Measurements from ENCODE around the gene SCAF1.
A peak's percentile ranks its signal among the peaks of the same experiment; 100 is the strongest.

SCAF1 gene

DNA sequence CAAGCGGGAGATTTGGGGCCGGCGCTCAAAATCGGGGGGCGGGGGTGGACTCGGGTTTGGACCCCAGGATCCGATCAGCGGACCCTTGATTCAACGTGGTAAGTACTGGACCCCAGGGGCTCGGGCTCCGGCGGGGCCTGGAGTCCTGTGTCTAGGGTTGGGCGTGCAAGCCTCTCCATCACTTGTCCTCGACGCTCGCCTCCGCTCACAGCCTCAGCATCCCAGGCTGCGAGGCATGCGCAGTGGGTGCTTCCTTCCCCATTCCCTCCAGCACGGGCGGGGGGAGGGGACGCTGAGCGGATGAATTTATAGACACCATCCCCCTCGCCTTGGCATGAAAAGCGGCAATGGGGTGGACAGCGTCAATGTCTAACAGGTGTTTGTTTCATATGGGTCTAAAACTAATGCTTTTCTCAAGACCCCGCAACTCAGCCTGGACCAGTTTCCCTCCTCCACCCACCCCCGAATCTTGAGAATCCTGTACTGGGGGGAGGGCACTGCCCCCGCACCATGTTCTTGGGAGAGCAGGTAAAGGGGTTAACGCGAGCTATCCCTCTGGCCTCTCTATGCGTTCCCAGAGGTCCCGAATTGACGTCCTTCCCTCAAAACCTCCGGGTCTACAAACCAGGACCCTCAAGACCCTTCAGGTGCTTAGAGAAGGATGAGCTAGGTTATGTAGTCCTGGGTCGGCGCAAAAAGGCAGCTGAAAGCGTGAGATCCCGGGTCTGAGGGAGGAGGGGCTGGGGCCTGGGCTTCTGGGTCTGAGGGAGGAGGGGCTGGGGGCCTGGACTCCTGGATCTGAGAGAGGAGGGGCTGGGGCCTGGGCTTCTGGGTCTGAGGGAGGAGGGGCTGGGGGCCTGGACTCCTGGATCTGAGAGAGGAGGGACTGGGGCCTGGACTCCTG, 49.5 kb downstream of the SCAF1 start:
- peak; percentile 52 for ATAC-seq
- no peaks in the 10 kb centered on the region for H3K9me3 Mint-ChIP-seq
- H3K27me3 Mint-ChIP-seq: peaks cover 29% of the 10 kb centered on the region
- peaks cover 53% of the 10 kb centered on the region for H3K4me1 Mint-ChIP-seq
- peak overlapping the region; percentile 84 to 90 for H3K4me3 Mint-ChIP-seq
- H3K27ac Mint-ChIP-seq: no peak overlapping the region
- no peak for DNase-seq

DNA sequence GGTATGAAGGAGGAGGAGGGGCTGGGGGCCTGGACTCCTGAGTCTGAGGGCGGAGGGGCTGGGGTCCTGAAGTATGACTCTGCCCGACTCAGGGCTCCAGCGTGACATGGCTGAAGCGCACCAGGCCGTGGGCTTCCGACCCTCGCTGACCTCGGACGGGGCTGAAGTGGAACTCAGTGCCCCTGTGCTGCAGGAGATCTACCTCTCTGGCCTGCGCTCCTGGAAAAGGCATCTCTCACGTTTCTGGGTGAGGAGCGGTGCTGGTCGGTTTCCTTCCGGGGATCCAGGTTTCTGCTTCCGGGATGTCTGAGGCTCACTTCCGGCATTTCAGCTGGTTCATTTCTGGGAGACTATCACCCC, 50.1 kb downstream of the SCAF1 start:
- no peak for ATAC-seq
- Mint-ChIP-seq H3K4me3 (no peak overlapping the region), H3K27ac (no peak overlapping the region), H3K4me1 (peaks cover 49% of the 10 kb centered on the region), H3K9me3 (no peaks in the 10 kb centered on the region), H3K27me3 (peaks cover 29% of the 10 kb centered on the region)
- DNase-seq: no peak

DNA sequence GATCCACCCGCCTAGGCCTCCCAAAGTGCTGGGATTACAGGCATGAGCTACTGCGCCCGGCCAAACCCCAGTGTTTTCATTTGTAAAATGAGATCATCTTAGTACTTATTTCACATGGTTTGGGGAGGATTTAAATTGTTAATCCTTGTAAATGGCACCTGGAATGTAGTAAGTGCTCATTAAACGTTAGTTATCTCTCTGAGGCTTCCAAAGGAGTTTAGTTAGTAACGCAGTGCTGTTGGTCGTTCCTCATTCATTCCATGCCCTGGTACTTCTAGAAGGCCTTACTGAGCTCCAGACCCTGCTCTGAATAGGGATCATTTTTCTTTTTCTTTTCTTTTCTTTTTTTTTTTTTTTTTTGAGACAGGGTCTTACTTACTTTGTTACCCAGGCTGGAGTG, 54.1 kb downstream of the SCAF1 start:
- H3K4me1 Mint-ChIP-seq: peaks cover 12% of the 10 kb centered on the region
- no peaks in the 10 kb centered on the region for H3K9me3 Mint-ChIP-seq
- H3K27me3 Mint-ChIP-seq: peaks cover 31% of the 10 kb centered on the region
- H3K4me3 Mint-ChIP-seq: no peak overlapping the region
- H3K27ac Mint-ChIP-seq: no peak overlapping the region
- DNase-seq (no peak), ATAC-seq (no peak)

DNA sequence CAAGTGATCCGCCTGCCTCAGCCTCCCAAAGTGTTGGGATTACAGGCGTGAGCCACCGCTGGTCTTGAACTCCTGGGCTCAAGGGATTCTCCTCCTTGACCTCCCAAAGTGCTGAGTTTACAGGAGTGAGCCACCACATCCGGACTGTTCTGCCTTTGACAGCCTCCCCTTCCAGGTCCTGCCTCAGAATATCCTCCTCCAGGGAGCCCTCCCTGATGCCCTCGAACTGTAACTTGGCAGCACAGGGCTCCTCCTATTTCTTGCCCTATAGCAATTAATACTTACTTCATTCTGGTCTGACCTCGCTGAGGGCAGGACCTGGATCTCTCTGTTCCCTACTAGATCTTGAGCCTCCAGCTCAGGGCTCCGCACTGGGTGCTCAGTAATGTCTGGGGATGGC, 54.9 kb downstream of the SCAF1 start:
- DNase-seq (no peak), ATAC-seq (no peak)
- peaks cover 5% of the 10 kb centered on the region for H3K4me1 Mint-ChIP-seq
- H3K4me3 Mint-ChIP-seq: no peak overlapping the region
- peaks cover 29% of the 10 kb centered on the region for H3K27me3 Mint-ChIP-seq
- no peaks in the 10 kb centered on the region for H3K9me3 Mint-ChIP-seq
- no peak overlapping the region for H3K27ac Mint-ChIP-seq

DNA sequence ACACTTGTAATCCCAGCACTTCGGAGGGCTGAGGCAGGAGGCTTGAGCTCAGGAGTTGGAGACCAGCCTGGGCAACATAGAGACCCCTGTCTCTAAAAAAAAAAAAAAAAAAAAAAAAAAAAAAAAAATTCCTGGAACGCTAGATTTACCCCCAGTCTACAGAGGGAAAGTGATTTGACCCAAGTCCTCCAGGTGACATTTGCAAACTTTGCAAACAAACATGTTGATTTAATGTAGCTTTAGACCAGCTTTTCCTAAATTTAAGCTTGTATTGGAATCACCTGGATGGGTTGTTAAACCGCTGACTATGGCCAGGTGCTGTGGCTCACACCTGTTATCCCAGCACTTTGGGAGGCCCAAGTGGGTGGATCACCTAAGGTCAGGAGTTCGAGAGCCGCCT, 57.4 kb downstream of the SCAF1 start:
- no peak for ATAC-seq
- no peak overlapping the region for H3K27ac Mint-ChIP-seq
- H3K4me1 Mint-ChIP-seq: no peaks in the 10 kb centered on the region
- DNase-seq: no peak
- H3K9me3 Mint-ChIP-seq: no peaks in the 10 kb centered on the region
- H3K4me3 Mint-ChIP-seq: no peak overlapping the region
- peaks cover 34% of the 10 kb centered on the region for H3K27me3 Mint-ChIP-seq

DNA sequence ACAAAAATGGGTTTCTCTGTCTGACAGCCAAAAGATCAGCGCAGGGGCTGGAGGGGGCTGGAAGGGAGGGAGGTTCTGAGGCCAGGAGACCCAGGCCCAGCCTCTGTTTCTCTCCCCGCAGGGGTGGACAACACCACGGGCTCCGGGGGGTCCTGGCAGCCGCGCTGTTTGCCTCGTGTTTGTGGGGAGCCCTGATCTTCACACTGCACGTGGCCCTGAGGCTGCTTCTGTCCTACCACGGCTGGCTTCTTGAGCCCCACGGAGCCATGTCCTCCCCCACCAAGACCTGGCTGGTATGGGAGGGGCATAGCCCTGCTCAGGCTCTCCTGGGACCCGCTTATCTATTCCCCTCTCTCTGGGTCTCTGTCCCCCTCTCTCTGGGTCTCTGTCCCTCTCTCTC, 58.6 kb downstream of the SCAF1 start:
- Mint-ChIP-seq H3K4me1 (no peaks in the 10 kb centered on the region), H3K4me3 (no peak overlapping the region), H3K27me3 (peaks cover 34% of the 10 kb centered on the region), H3K27ac (no peak overlapping the region), H3K9me3 (no peaks in the 10 kb centered on the region)
- ATAC-seq (peak; percentile 67), DNase-seq (no peak)

DNA sequence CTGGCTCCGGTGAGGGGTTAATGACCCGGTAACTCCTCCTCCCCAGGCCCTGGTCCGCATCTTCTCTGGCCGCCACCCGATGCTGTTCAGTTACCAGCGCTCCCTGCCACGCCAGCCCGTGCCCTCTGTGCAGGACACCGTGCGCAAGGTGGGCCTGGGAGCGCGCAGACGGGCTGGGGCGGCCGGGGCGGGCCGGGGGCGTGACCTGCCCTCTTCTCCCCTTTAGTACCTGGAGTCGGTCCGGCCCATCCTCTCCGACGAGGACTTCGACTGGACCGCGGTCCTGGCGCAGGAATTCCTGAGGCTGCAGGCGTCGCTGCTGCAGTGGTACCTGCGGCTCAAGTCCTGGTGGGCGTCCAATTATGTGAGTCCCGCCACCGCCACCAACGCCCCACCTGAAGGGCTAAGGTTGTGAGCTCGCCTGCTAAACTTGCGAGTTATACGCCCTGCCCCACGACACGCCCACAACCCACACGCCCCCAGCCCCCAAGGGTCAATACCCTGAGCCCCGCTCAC, 59.3 kb downstream of the SCAF1 start:
- Mint-ChIP-seq H3K4me3 (no peak overlapping the region), H3K27ac (no peak overlapping the region), H3K4me1 (no peaks in the 10 kb centered on the region), H3K27me3 (peaks cover 34% of the 10 kb centered on the region), H3K9me3 (no peaks in the 10 kb centered on the region)
- DNase-seq: no peak
- ATAC-seq: peak; percentile 56

DNA sequence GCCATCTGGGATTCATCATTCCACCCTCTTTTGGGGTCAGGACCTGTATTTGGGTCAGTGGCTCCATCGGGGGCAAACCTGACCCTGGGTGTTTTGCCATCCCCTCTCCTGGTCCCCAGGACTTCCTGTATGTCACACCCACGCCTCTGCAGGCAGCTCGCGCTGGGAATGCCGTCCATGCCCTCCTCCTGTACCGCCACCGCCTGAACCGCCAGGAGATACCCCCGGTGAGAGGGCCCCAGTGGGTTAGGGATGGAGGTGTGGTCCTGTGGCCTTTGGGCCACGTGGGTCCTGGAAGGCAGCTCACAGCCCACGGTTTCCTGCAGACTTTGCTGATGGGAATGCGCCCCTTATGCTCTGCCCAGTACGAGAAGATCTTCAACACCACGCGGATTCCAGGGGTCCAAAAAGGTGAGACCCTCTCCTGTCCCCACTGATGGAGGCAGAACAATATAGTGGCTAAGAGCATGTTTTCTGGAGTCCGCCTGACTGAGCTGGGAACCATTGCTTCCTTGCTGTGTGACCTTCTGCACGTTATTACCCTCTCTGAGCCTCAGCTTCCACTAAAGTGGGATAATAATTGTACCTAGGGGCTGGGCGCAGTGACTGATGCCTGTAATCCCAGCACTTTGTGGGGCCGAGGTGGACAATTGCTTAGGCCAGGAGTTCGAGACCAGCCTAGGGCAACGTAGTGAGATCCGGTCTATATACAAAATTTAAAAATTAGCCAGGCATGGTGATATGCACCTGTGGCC, 63.1 kb downstream of the SCAF1 start:
- no peak for ATAC-seq
- Mint-ChIP-seq H3K27ac (no peak overlapping the region), H3K4me1 (no peaks in the 10 kb centered on the region)

DNA sequence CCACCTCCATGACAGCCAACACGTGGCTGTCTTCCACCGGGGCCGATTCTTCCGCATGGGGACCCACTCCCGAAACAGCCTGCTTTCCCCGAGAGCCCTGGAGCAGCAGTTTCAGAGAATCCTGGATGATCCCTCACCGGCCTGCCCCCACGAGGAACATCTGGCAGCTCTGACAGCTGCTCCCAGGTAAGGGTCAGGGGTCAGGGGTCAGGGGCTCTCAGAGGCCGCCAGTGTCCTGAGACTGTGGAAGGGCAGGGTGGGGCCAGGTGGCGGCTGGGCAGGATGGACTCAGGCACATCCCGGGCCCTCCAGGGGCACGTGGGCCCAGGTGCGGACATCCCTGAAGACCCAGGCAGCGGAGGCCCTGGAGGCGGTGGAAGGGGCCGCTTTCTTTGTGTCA, 63.9 kb downstream of the SCAF1 start:
- Mint-ChIP-seq H3K9me3 (peaks cover 0 to 8% of the 10 kb centered on the region in 2 donors), H3K27ac (no peak overlapping the region), H3K4me1 (no peaks in the 10 kb centered on the region), H3K27me3 (peaks cover 42% of the 10 kb centered on the region), H3K4me3 (no peak overlapping the region)
- ATAC-seq (no peak), DNase-seq (no peak)

More for the DNA sequence above, 63.1 kb downstream of the SCAF1 start:
- Mint-ChIP-seq H3K4me3 (no peak overlapping the region), H3K9me3 (peaks cover 0 to 4% of the 10 kb centered on the region in 2 donors), H3K27me3 (peaks cover 50% of the 10 kb centered on the region)
- DNase-seq: no peak

Measured in stimulated activated naive CD8-positive, alpha-beta T cell treated with anti-CD3 and anti-CD28 coated beads, Interleukin-15, amount 100 ng/mL, for 72 hours (primary cell).